Measurements from ENCODE around the gene PTPRD.

Gene PTPRD

GRCh38 chr9:10339152-10339551 is 273.6 kb downstream of the PTPRD start:
- H3K27ac ChIP-seq: no peak overlapping the region
- no peaks in the 10 kb centered on the region for H4K20me1 ChIP-seq (ENCODE audit: insufficient read depth)
- TF ChIP-seq CTCF (conservative IDR thresholded peaks at IDR 0.05; ENCODE audit: low read depth, low read length): no peak
- no peaks in the 10 kb centered on the region for H3K27me3 ChIP-seq (ENCODE audit: insufficient read depth, low read depth)
- H3K36me3 ChIP-seq (ENCODE audit: insufficient read depth): no peaks in the 10 kb centered on the region
- H3K4me1 ChIP-seq (ENCODE audit: low read depth, poor library complexity, severe bottlenecking): no peaks in the 10 kb centered on the region
- H3K4me3 ChIP-seq (IDR thresholded peaks at IDR 0.05; ENCODE audit: insufficient read depth, low read depth, low read length): no peak overlapping the region
- H3K79me2 ChIP-seq (ENCODE audit: insufficient read depth, low read depth): no peaks in the 10 kb centered on the region
- no peak overlapping the region for H2AFZ ChIP-seq (ENCODE audit: low read depth)
- H3K4me2 ChIP-seq: no peak overlapping the region
- no peak overlapping the region for H3K9ac ChIP-seq

GRCh38 chr9:10331157-10331556 is 281.6 kb downstream of the PTPRD start:
- H2AFZ ChIP-seq (ENCODE audit: low read depth): no peak overlapping the region
- no peak overlapping the region for H3K9ac ChIP-seq
- no peaks in the 10 kb centered on the region for H3K27me3 ChIP-seq (ENCODE audit: insufficient read depth, low read depth)
- no peaks in the 10 kb centered on the region for H3K36me3 ChIP-seq (ENCODE audit: insufficient read depth)
- H3K79me2 ChIP-seq (ENCODE audit: insufficient read depth, low read depth): no peaks in the 10 kb centered on the region
- H3K4me2 ChIP-seq: no peak overlapping the region
- no peak for TF ChIP-seq CTCF (conservative IDR thresholded peaks at IDR 0.05; ENCODE audit: low read depth, low read length)
- H3K4me1 ChIP-seq (ENCODE audit: low read depth, poor library complexity, severe bottlenecking): no peaks in the 10 kb centered on the region
- H3K27ac ChIP-seq: no peak overlapping the region
- H4K20me1 ChIP-seq (ENCODE audit: insufficient read depth): no peaks in the 10 kb centered on the region
- H3K4me3 ChIP-seq (IDR thresholded peaks at IDR 0.05; ENCODE audit: insufficient read depth, low read depth, low read length): no peak overlapping the region

GRCh38 chr9:10282084-10282483 is 330.7 kb downstream of the PTPRD start:
- no peaks in the 10 kb centered on the region for H3K4me1 ChIP-seq (ENCODE audit: low read depth, poor library complexity, severe bottlenecking)
- no peak overlapping the region for H2AFZ ChIP-seq (ENCODE audit: low read depth)
- TF ChIP-seq CTCF (conservative IDR thresholded peaks at IDR 0.05; ENCODE audit: low read depth, low read length): no peak
- H3K27ac ChIP-seq: no peak overlapping the region
- no peaks in the 10 kb centered on the region for H4K20me1 ChIP-seq (ENCODE audit: insufficient read depth)
- H3K4me2 ChIP-seq: no peak overlapping the region
- no peaks in the 10 kb centered on the region for H3K79me2 ChIP-seq (ENCODE audit: insufficient read depth, low read depth)
- H3K36me3 ChIP-seq (ENCODE audit: insufficient read depth): no peaks in the 10 kb centered on the region
- no peak overlapping the region for H3K4me3 ChIP-seq (IDR thresholded peaks at IDR 0.05; ENCODE audit: insufficient read depth, low read depth, low read length)
- no peaks in the 10 kb centered on the region for H3K27me3 ChIP-seq (ENCODE audit: insufficient read depth, low read depth)
- no peak overlapping the region for H3K9ac ChIP-seq

GRCh38 chr9:10274988-10275387 is 337.8 kb downstream of the PTPRD start:
- Histone ChIP-seq H3K9ac (no peak overlapping the region), H3K4me1 (ENCODE audit: low read depth, poor library complexity, severe bottlenecking) (no peaks in the 10 kb centered on the region), H3K79me2 (ENCODE audit: insufficient read depth, low read depth) (no peaks in the 10 kb centered on the region), H3K27me3 (ENCODE audit: insufficient read depth, low read depth) (no peaks in the 10 kb centered on the region), H3K4me2 (no peak overlapping the region), H3K4me3 (IDR thresholded peaks at IDR 0.05; ENCODE audit: insufficient read depth, low read depth, low read length) (no peak overlapping the region), H2AFZ (ENCODE audit: low read depth) (no peak overlapping the region), H4K20me1 (ENCODE audit: insufficient read depth) (no peaks in the 10 kb centered on the region), H3K36me3 (ENCODE audit: insufficient read depth) (no peaks in the 10 kb centered on the region), H3K27ac (no peak overlapping the region)
- TF ChIP-seq CTCF (conservative IDR thresholded peaks at IDR 0.05; ENCODE audit: low read depth, low read length): no peak

- Histone ChIP-seq H3K9ac (no peak overlapping the region), H3K4me3 (IDR thresholded peaks at IDR 0.05; ENCODE audit: insufficient read depth, low read depth, low read length) (no peak overlapping the region), H3K27me3 (ENCODE audit: insufficient read depth, low read depth) (no peaks in the 10 kb centered on the region), H3K27ac (no peak overlapping the region), H3K4me2 (no peak overlapping the region), H4K20me1 (ENCODE audit: insufficient read depth) (no peaks in the 10 kb centered on the region), H2AFZ (ENCODE audit: low read depth) (no peak overlapping the region), H3K4me1 (ENCODE audit: low read depth, poor library complexity, severe bottlenecking) (no peaks in the 10 kb centered on the region), H3K36me3 (ENCODE audit: insufficient read depth) (no peaks in the 10 kb centered on the region), H3K79me2 (ENCODE audit: insufficient read depth, low read depth) (no peaks in the 10 kb centered on the region)
- TF ChIP-seq CTCF (conservative IDR thresholded peaks at IDR 0.05; ENCODE audit: low read depth, low read length): no peak
Measured at GRCh38 chr9:10274175-10274574, 338.6 kb downstream of the PTPRD start.

Measured in KMS-11 (cell line).